Spleen (tissue), 7 donors: ENCODE measurements around the gene ZNF473.

Source experiments
- POLR2A ChIP-seq, 3 donors: fragments of 450-650 bp; IDR thresholded peaks; one replicate each; pipeline ENCODE4 v1.5.1; 2017; ENCODE audit warnings: antibody characterized with exemption in 3 of 3, mild to moderate bottlenecking in 1 of 3
- TF ChIP-seq, protein P1 (sequence below), 11 experiments: fragments of 200-600 bp in 7 of 11; fragments of 450-650 bp in 4 of 11; sonication (generic) in 4 of 11; IDR thresholded peaks in 8 of 11; conservative IDR thresholded peaks in 3 of 11; 1 replicate in 7 of 11; 2 replicates in 4 of 11; pipeline versions ENCODE4 v1.4.0 to v1.8.0; 2016 to 2021; ENCODE audit warnings: antibody characterized with exemption in 11 of 11, inconsistent platforms in 4 of 11, mild to moderate bottlenecking in 1 of 11
- donor health status: DM: no; HTN: no; CAD: no; lungs with moderate emphysema.
- donor health status: DM: no; HTN: no; CAD: no.
- donor health status: DM: no; HTN: no; CAD: no.

DNA sequence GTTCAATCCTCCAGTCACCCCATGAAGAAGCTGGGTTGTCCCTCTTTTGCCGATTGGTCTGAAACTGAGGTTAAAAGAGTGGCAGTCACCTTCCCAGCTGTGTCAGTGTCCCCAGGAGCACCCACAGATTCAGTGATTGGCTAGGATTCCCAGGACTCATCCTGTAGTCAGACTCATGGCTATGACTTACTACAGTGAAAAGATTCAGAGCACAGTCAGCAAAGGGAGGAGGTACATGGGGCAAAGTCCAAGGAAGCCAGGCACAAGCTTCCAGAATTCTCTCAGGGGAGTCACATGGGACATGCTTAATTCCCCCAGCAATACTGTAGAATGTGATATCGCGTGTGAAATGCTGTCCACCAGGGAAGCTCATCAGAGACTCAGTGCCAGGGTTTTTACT lies 14.2 kb downstream of the ZNF473 start:
- TF ChIP-seq, protein P1, sequence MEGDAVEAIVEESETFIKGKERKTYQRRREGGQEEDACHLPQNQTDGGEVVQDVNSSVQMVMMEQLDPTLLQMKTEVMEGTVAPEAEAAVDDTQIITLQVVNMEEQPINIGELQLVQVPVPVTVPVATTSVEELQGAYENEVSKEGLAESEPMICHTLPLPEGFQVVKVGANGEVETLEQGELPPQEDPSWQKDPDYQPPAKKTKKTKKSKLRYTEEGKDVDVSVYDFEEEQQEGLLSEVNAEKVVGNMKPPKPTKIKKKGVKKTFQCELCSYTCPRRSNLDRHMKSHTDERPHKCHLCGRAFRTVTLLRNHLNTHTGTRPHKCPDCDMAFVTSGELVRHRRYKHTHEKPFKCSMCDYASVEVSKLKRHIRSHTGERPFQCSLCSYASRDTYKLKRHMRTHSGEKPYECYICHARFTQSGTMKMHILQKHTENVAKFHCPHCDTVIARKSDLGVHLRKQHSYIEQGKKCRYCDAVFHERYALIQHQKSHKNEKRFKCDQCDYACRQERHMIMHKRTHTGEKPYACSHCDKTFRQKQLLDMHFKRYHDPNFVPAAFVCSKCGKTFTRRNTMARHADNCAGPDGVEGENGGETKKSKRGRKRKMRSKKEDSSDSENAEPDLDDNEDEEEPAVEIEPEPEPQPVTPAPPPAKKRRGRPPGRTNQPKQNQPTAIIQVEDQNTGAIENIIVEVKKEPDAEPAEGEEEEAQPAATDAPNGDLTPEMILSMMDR (IDR thresholded peaks at IDR 0.05 in 8 of 11, conservative IDR thresholded peaks at IDR 0.05 in 3 of 11): no peak
- no peak for TF ChIP-seq POLR2A (IDR thresholded peaks at IDR 0.05)
